GM12878 (cell line): ENCODE results near the gene DNAJC18. TPM values are rescaled to one million over a fixed set of nuclear protein-coding genes. Genes with fewer than 3 reads are reported as not detected.

Experiments
- BACH1 ChIP-seq: fragments of 450-650 bp; IDR thresholded peaks from 2 replicates; pipeline ENCODE4 v1.6.1; 2017; ENCODE audit warnings: mild to moderate bottlenecking, borderline replicate concordance
- BCL11A ChIP-seq: IDR thresholded peaks from 2 replicates; pipeline ENCODE4 v1.6.1; 2011; ENCODE audit warnings: low read depth, low read length
- BCL3 ChIP-seq: IDR thresholded peaks from 2 replicates; pipeline ENCODE4 v1.6.1; 2011; ENCODE audit warnings: borderline replicate concordance, low read depth, mild to moderate bottlenecking, moderate library complexity, low read length; ENCODE audit not compliant: insufficient read depth, poor library complexity, severe bottlenecking
- CBFB ChIP-seq: IDR thresholded peaks from 2 replicates; pipeline ENCODE4 v1.6.1; 2016; ENCODE audit warnings: antibody characterized with exemption, low read depth
- CHD4 ChIP-seq: fragments of 200-600 bp; sonication (generic); IDR thresholded peaks from 2 replicates; pipeline ENCODE4 v1.6.1; 2016; ENCODE audit warnings: mild to moderate bottlenecking
- CREM ChIP-seq: IDR thresholded peaks from 2 replicates; pipeline ENCODE4 v1.6.1; 2014; ENCODE audit warnings: antibody characterized with exemption, low read depth
- EED ChIP-seq: sonication (generic); IDR thresholded peaks from 2 replicates; pipeline ENCODE4 v1.6.1; 2016; ENCODE audit warnings: antibody characterized with exemption, low read depth
- EP300 ChIP-seq, 2 experiments: fragments of 150-350 bp in 1 of 2; IDR thresholded peaks; 2 replicates each; pipeline ENCODE4 v1.6.1; 2011 to 2012; ENCODE audit warnings: low read depth in 2 of 2, low read length in 2 of 2, borderline replicate concordance in 1 of 2, improper control_type of control experiment in 1 of 2, inconsistent platforms in 1 of 2; ENCODE audit not compliant: control insufficient read depth in 1 of 2
- HCFC1 ChIP-seq: fragments of 150-350 bp; IDR thresholded peaks from 2 replicates; pipeline ENCODE4 v1.6.1; 2014; ENCODE audit warnings: low read length
- MLLT1 ChIP-seq: fragments of 450-650 bp; IDR thresholded peaks from 2 replicates; pipeline ENCODE4 v1.6.1; 2016; ENCODE audit warnings: mild to moderate bottlenecking
- MXI1 ChIP-seq: fragments of 150-350 bp; IDR thresholded peaks from 2 replicates; pipeline ENCODE4 v1.6.1; 2011; ENCODE audit warnings: low read depth, mild to moderate bottlenecking, inconsistent platforms, low read length, improper control_type of control experiment
- NBN ChIP-seq: fragments of 450-650 bp; IDR thresholded peaks from 2 replicates; pipeline ENCODE4 v1.6.1; 2016
- NR2F1 ChIP-seq: fragments of 450-650 bp; conservative IDR thresholded peaks from 2 replicates; pipeline ENCODE4 v1.6.1; 2017; ENCODE audit warnings: mild to moderate bottlenecking
- PAX5 ChIP-seq: IDR thresholded peaks from 2 replicates; pipeline ENCODE4 v1.6.1; 2011; ENCODE audit warnings: low read depth, low read length, borderline replicate concordance
- RAD51 ChIP-seq: fragments of 450-650 bp; IDR thresholded peaks from 2 replicates; pipeline ENCODE4 v1.6.1; 2016; ENCODE audit warnings: moderate library complexity, mild to moderate bottlenecking, inconsistent platforms
- SMAD1 ChIP-seq: fragments of 450-650 bp; IDR thresholded peaks from 2 replicates; pipeline ENCODE4 v1.6.1; 2018; ENCODE audit warnings: mild to moderate bottlenecking, low read depth; ENCODE audit not compliant: partially characterized antibody
- TCF12 ChIP-seq: IDR thresholded peaks from 2 replicates; pipeline ENCODE4 v1.6.1; 2011; ENCODE audit warnings: low read depth, mild to moderate bottlenecking, low read length
- USF2 ChIP-seq: IDR thresholded peaks from 2 replicates; pipeline ENCODE4 v1.6.1; 2011; ENCODE audit warnings: low read depth, low read length, improper control_type of control experiment, borderline replicate concordance
- YY1 ChIP-seq: IDR thresholded peaks from 2 replicates; pipeline ENCODE4 v1.6.1; 2011; ENCODE audit warnings: low read depth, mild to moderate bottlenecking, low read length
- ZBED1 ChIP-seq: IDR thresholded peaks from 2 replicates; pipeline ENCODE4 v1.6.1; 2016; ENCODE audit warnings: borderline replicate concordance
- ZNF687 ChIP-seq: fragments of 450-650 bp; IDR thresholded peaks from 2 replicates; pipeline ENCODE4 v1.6.1; 2017; ENCODE audit warnings: mild to moderate bottlenecking, moderate library complexity
- polyA plus RNA-seq, 11 experiments: library from polyadenylated mRNA; depleted of rRNA in 4 of 11; unstranded in 6 of 11; stranded (reverse) in 5 of 11; fragments of >200 nt; fragmentation: Nextera tagmentation in 4 of 11; fragmentation: Illumina TruSeq in 1 of 11; extraction: Ambion mirVana in 4 of 11; extraction: Trizol in 1 of 11; gene quantifications; 1 replicate in 1 of 11; 2 replicates in 10 of 11; pipeline versions ENCODE4 v1.2.1 to v1.2.3, GENCODE V29; 2011 to 2016; ENCODE audit warnings: inconsistent platforms in 2 of 11, missing spikeins in 2 of 11, low read depth in 1 of 11
- total RNA-seq, 4 experiments: library from RNA; depleted of rRNA in 3 of 4; stranded (reverse); fragments of >200 nt in 3 of 4; fragmentation: Illumina TruSeq in 1 of 4; extraction: Trizol in 1 of 4; gene quantifications; 2 replicates each; pipeline versions ENCODE4 v1.2.1 to v1.2.3, GENCODE V29; 2013 to 2021

The DNAJC18 gene
- total and polyA plus RNA-seq, 10 of the 15 experiments (the other 5 are each of a cell fraction or from before 2014, with no cell fraction given) = 6.4 to 26.7 (median 17.7) TPM

GRCh38 chr5:139399501-139400121, 39.7 kb downstream of the DNAJC18 start (continued):
- TF ChIP-seq BCL3 (peak; percentile 61), BCL11A (peak; percentile 49; the same call in 1 of the 2 replicates), BACH1 (peak; percentile 52; the same call in 1 of the 2 replicates), PAX5 (peak; percentile 59; the same call in 1 of the 2 replicates), MXI1 (no peak), ZBED1 (peak; percentile 49; the same call in 1 of the 2 replicates), USF2 (no peak), CHD4 (no peak), ZNF687 (peak; percentile 90), NBN (peak; percentile 82; the same call in 1 of the 2 replicates), YY1 (0 out of 2 replicates have a peak, but pooled peaks have one; percentile 33), CREM (peak; percentile 43; the same call in 1 of the 2 replicates), TCF12 (peak; percentile 73; the same call in 1 of the 2 replicates), MLLT1 (0 out of 2 replicates have a peak, but pooled peaks have one; percentile 44), NR2F1 (peak; percentile 62; the same call in 1 of the 2 replicates), CBFB (peak; percentile 43; the same call in 1 of the 2 replicates), HCFC1 (0 out of 2 replicates have a peak, but pooled peaks have one; percentile 5), RAD51 (peak; percentile 8; the same call in 1 of the 2 replicates), EP300 (IDR thresholded peaks at IDR 0.05; ENCODE audit: borderline replicate concordance in 1 of 2, control insufficient read depth in 1 of 2, low read depth in 2 of 2, low read length in 2 of 2) (peak; percentile 65 to 71; a peak in 3 of 4 replicates), EED (peak; percentile 58; the same call in 1 of the 2 replicates), SMAD1 (peak; percentile 83)
